ENCODE measurements around the gene DUSP9. TPM values are rescaled to one million over a fixed set of nuclear protein-coding genes. Genes with fewer than 3 reads are reported as not detected.

The DUSP9 gene
- total and polyA plus RNA-seq, 10 of the 15 experiments (the other 5 are each of a cell fraction or from before 2014, with no cell fraction given) = 0.10 TPM; not detected in 9

DNA sequence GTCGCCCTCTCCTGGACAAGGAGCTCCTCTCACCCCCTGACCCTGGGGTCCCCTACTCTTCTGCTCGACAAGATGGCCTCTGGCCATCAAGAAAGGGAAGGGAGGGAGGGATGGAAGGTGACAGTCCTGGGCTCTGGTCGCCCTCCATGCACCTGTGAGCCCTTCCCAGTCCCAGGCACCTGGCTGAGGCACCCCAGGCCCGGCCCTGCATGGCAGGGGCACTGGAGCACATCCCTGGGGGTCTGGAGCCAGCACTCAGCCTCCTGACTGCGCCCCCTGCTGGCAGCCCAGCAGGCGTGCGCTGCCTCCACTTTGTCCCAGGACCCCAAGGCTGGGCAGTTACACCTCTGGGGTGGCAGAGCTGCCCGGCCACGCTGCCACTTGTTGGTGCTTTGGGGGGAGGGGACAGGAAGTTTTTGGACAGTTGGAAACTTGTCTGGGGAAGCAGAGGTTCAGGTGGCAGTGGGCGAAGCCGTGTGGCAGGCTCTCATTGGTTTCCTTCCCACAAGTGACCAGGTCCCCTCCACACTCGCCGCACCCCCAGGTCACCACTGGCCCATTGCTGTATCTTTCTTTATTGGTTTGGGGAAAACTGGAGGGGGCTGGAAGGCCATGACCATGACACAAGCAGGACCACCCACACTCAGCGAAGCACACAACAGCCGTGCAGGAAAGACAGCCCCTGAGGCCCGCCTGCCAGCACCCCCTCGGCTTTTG lies 22.3 kb downstream of the DUSP9 start (continued):
- TF ChIP-seq, protein P1, sequence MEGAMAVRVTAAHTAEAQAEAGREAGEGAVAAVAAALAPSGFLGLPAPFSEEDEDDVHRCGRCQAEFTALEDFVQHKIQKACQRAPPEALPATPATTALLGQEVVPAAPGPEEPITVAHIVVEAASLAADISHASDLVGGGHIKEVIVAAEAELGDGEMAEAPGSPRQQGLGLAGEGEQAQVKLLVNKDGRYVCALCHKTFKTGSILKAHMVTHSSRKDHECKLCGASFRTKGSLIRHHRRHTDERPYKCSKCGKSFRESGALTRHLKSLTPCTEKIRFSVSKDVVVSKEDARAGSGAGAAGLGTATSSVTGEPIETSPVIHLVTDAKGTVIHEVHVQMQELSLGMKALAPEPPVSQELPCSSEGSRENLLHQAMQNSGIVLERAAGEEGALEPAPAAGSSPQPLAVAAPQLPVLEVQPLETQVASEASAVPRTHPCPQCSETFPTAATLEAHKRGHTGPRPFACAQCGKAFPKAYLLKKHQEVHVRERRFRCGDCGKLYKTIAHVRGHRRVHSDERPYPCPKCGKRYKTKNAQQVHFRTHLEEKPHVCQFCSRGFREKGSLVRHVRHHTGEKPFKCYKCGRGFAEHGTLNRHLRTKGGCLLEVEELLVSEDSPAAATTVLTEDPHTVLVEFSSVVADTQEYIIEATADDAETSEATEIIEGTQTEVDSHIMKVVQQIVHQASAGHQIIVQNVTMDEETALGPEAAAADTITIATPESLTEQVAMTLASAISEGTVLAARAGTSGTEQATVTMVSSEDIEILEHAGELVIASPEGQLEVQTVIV (IDR thresholded peaks at IDR 0.05; ENCODE audit: borderline replicate concordance, partially characterized antibody) = no peak
- TF ChIP-seq GABPA (IDR thresholded peaks at IDR 0.05; ENCODE audit: low read depth) (no peak), ZNF24 (IDR thresholded peaks at IDR 0.05) (no peak), SMAD1 (IDR thresholded peaks at IDR 0.05; ENCODE audit: low read depth, partially characterized antibody) (no peak), KLF5 (IDR thresholded peaks at IDR 0.05; ENCODE audit: partially characterized antibody) (no peak), RFX5 (IDR thresholded peaks at IDR 0.05; ENCODE audit: low read depth, low read length) (no peak), ZSCAN29 (IDR thresholded peaks at IDR 0.05) (no peak)
- TF ChIP-seq, protein P2, sequence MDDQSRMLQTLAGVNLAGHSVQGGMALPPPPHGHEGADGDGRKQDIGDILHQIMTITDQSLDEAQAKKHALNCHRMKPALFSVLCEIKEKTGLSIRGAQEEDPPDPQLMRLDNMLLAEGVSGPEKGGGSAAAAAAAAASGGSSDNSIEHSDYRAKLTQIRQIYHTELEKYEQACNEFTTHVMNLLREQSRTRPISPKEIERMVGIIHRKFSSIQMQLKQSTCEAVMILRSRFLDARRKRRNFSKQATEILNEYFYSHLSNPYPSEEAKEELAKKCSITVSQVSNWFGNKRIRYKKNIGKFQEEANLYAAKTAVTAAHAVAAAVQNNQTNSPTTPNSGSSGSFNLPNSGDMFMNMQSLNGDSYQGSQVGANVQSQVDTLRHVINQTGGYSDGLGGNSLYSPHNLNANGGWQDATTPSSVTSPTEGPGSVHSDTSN (IDR thresholded peaks at IDR 0.05; ENCODE audit: insufficient replicate concordance, low read depth, low read length) = no peak
- TF ChIP-seq, protein P3, sequence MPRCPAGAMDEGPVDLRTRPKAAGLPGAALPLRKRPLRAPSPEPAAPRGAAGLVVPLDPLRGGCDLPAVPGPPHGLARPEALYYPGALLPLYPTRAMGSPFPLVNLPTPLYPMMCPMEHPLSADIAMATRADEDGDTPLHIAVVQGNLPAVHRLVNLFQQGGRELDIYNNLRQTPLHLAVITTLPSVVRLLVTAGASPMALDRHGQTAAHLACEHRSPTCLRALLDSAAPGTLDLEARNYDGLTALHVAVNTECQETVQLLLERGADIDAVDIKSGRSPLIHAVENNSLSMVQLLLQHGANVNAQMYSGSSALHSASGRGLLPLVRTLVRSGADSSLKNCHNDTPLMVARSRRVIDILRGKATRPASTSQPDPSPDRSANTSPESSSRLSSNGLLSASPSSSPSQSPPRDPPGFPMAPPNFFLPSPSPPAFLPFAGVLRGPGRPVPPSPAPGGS (IDR thresholded peaks at IDR 0.05; ENCODE audit: borderline replicate concordance, insufficient read depth, low read depth, low read length, poor library complexity, severe bottlenecking) = no peak
- TF ChIP-seq, protein P4, sequence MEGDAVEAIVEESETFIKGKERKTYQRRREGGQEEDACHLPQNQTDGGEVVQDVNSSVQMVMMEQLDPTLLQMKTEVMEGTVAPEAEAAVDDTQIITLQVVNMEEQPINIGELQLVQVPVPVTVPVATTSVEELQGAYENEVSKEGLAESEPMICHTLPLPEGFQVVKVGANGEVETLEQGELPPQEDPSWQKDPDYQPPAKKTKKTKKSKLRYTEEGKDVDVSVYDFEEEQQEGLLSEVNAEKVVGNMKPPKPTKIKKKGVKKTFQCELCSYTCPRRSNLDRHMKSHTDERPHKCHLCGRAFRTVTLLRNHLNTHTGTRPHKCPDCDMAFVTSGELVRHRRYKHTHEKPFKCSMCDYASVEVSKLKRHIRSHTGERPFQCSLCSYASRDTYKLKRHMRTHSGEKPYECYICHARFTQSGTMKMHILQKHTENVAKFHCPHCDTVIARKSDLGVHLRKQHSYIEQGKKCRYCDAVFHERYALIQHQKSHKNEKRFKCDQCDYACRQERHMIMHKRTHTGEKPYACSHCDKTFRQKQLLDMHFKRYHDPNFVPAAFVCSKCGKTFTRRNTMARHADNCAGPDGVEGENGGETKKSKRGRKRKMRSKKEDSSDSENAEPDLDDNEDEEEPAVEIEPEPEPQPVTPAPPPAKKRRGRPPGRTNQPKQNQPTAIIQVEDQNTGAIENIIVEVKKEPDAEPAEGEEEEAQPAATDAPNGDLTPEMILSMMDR (IDR thresholded peaks at IDR 0.05 in 2 of 3, conservative IDR thresholded peaks at IDR 0.05 in 1 of 3; ENCODE audit: control insufficient read depth in 2 of 3, extremely low read depth in 1 of 3, insufficient read depth in 1 of 3, low read depth in 3 of 3, low read length in 3 of 3) = peak; percentile 56 to 77 (median 73)
- TF ChIP-seq, protein P5, sequence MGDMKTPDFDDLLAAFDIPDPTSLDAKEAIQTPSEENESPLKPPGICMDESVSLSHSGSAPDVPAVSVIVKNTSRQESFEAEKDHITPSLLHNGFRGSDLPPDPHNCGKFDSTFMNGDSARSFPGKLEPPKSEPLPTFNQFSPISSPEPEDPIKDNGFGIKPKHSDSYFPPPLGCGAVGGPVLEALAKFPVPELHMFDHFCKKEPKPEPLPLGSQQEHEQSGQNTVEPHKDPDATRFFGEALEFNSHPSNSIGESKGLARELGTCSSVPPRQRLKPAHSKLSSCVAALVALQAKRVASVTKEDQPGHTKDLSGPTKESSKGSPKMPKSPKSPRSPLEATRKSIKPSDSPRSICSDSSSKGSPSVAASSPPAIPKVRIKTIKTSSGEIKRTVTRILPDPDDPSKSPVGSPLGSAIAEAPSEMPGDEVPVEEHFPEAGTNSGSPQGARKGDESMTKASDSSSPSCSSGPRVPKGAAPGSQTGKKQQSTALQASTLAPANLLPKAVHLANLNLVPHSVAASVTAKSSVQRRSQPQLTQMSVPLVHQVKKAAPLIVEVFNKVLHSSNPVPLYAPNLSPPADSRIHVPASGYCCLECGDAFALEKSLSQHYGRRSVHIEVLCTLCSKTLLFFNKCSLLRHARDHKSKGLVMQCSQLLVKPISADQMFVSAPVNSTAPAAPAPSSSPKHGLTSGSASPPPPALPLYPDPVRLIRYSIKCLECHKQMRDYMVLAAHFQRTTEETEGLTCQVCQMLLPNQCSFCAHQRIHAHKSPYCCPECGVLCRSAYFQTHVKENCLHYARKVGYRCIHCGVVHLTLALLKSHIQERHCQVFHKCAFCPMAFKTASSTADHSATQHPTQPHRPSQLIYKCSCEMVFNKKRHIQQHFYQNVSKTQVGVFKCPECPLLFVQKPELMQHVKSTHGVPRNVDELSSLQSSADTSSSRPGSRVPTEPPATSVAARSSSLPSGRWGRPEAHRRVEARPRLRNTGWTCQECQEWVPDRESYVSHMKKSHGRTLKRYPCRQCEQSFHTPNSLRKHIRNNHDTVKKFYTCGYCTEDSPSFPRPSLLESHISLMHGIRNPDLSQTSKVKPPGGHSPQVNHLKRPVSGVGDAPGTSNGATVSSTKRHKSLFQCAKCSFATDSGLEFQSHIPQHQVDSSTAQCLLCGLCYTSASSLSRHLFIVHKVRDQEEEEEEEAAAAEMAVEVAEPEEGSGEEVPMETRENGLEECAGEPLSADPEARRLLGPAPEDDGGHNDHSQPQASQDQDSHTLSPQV (IDR thresholded peaks at IDR 0.05) = no peak

Measured in GM12878 (cell line).